Stimulated activated CD8-positive, alpha-beta memory T cell treated with anti-CD3 and anti-CD28 coated beads, Interleukin-12 subunit alpha, Interleukin-12 subunit beta, amount 100 ng/mL, for 1 hour (primary cell): ENCODE measurements around the gene FAM76B.

Source experiments
- DNase-seq: peaks from one replicate; pipeline ENCODE4 v3.0.0-alpha.2; 2020; ENCODE audit warnings: low read depth

Gene FAM76B

DNA sequence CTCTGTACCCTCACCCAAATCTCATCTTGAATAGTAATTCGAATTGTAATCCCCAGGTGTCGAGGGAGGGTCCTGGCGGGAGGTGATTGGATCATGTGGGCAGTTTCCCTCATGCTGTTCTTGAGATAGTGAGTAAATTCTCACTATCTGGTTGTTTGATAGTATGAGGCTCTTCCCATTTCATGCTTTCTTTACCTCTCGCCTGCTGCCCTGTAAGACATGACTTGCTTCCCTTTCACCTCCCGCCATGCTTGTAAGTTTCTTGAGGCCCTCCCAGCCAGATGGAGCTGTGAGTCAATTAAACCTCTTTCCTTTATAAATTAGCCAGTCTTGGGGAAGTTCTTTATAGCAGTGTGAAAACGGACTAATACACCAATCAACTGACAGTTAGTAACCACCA lies 60.1 kb downstream of the FAM76B start:
- DNase-seq: no peak

DNA sequence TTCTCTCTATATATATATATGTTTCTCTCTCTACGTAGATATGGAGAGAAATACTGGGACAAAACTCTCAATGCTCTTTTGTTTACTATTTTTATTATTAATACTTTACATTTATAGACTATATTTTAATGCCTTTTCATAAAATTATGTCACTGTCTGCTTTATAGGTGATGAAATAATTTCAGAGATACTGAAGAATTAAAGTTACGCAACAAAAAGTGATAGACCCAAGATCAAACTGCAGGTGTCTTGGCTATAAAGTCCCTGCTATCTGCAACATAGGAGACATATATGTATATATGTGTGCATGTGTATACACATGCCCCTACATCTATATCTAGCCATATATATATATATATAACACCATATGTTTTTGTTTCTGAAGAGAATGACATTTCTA lies 60.8 kb downstream of the FAM76B start:
- no peak for DNase-seq

DNA sequence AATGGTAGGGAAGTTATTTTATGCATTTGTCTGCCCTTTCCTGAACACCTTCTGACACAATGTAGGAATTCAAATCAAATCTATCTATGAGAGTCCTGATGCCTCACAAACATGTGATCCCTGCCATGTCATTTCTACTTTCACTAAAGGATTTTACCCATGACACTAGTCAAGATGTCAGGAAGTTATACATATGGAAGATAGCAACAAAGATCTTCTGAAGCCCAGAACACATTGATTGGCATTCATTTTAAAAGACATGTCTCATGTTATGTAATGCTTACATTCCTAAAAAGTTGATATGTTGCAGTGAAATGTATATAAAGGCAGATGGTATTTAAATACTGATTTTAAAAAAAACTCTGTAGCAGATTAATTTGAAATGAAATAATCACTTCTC lies 61.5 kb downstream of the FAM76B start:
- DNase-seq: no peak

DNA sequence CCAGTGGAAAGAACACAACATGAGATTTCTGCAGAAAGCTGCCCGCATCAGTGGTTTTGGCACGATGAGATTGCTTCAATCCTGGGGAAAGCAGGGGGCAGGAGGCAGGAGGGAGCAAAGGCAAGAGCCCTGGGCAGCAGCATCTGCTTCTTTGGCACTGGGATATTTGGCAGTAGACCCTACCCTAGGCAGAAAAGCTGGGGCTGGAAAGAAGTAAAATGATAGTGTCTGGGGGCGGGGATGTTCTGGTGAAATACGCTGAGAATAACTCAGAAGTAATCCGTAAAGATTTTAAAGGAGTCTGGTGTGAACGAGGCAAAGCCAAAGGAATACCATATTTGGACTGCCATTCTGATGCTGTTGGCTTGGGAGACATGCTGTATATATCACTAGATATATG lies 62.0 kb downstream of the FAM76B start:
- DNase-seq: no peak

DNA sequence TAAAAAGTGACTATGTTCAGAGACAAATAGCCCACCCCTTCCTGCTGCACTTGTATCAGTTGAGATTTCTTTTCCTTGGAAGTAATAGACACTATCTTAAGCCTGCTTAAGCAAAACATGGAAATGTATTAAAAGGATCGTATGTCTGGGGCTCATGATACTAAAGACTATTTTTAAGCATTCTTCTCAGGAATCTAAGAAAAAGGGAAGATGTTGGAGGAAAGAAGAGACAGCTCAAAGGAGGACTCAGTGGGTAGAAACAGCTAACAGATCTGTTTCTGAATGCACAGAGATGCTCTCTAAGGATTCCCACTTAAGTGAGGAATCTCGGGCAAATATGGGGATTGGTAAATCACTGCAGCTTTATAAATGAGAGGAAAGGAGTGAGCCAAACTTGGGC lies 62.5 kb downstream of the FAM76B start:
- DNase-seq: no peak

DNA sequence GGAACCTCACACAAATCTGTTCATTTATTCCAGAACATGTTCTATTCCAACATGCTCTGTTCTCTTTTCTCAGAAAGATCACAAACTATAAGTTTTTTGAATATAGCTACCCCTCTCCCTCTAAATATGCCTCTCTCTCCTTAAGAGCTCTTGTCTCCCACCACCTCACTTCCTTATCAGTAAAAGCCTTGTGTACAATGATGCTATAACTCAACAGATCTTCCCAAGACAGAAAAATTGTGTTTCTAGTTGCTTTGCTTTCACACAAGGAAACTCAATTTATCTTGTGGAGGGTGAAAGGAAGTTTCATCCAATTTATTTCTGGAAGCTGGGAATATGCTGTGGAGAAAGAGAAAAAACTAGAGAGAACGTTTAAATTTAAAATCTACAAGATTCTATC lies 64.4 kb downstream of the FAM76B start:
- no peak for DNase-seq

DNA sequence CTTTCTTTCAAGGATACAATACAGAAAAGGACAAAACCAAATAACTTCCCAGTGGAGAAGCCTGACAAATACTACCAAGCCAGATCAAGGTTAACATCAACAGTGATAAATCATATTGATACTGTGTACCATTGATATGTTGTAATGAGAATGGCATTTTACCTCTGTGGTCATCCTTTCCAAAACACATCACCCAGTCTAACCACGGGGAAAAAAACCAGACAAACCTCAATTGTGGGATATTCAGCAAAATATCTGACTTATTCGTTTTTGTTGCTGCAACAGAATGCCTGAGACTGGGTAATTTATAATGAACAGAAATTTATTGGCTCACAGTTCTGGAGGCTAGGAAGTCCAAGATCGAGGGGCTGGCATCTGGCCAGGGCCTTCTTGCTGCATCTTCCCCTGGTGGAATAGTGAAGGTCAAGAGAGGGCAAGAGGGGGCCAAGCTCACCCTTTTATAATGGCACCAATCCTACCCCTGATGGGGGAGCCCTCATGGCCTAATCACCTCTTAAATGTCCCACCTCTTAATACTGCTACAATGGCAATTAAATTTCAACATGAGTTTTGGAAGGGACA lies 66.1 kb downstream of the FAM76B start:
- no peak for DNase-seq

DNA sequence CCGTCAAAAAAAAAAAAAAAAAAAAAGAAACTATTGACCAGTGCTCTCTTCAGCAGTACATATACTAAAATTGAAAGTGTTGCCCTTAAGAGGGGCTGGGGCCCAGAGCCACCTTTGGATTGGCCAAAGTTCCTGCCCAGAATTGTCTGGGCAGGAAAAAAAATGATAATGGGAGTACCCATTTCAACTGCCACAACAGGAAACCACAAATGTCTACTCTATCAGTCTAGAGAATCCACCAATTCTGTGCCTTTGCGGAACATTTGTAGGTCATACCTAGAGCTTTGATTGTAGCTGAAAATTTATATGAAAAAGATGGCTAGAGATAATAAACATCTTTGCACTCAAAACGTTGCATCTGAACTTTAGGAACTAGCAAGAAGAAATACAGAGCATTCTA lies 69.4 kb downstream of the FAM76B start:
- DNase-seq: no peak
